WTC11 (cell line): ENCODE data around the gene CENPA. TPM values are rescaled to one million over a fixed set of nuclear protein-coding genes. Genes with fewer than 3 reads are reported as not detected.

ENCODE experiments used
- ATAC-seq: fragments of 200-7000 bp; cut with Tn5 transposase; 2 replicates; pipeline ENCODE4 v1.10.0; 2021; ENCODE audit warnings: mild to moderate bottlenecking, moderate library complexity
- CTCF ChIA-PET: fragments of 300-600 bp; sonication (Branson Sonifier 250); formaldehyde crosslinking; loops from one replicate; lab custom pipeline; 2021; ENCODE audit warnings: antibody characterized with exemption; lab: Charles Lee
- POLR2A ChIA-PET: fragments of 350-600 bp; sonication (Branson Sonifier 250); formaldehyde crosslinking; loops from one replicate; lab custom pipeline; 2021; ENCODE audit warnings: antibody characterized with exemption; lab: Charles Lee
- DNase-seq: peaks from one replicate; pipeline ENCODE4 v3.0.0; 2021; ENCODE audit warnings: low spot score
- H3K27ac Mint-ChIP-seq: 2 replicates; pipeline ENCODE4 v1.8.0; 2021; ENCODE audit warnings: mixed read lengths
- H3K27me3 Mint-ChIP-seq: 2 replicates; pipeline ENCODE4 v1.8.0; 2021; ENCODE audit warnings: low read depth, mild to moderate bottlenecking, moderate library complexity, mixed read lengths
- H3K36me3 Mint-ChIP-seq: 2 replicates; pipeline ENCODE4 v1.8.0; 2021; ENCODE audit warnings: mixed read lengths
- H3K4me1 Mint-ChIP-seq: 2 replicates; pipeline ENCODE4 v1.8.0; 2022; ENCODE audit warnings: mixed read lengths
- H3K4me3 Mint-ChIP-seq: 2 replicates; pipeline ENCODE4 v1.8.0; 2021; ENCODE audit warnings: mild to moderate bottlenecking, moderate library complexity, mixed read lengths
- H3K9me3 Mint-ChIP-seq: 2 replicates; pipeline ENCODE4 v1.8.0; 2021; ENCODE audit warnings: mixed read lengths
- AFF4 ChIP-seq: sonication (generic); formaldehyde crosslinking; IDR thresholded peaks from 2 replicates; pipeline ENCODE4 v1.8.1; 2023; ENCODE audit warnings: mild to moderate bottlenecking, missing genetic modification reagents, borderline replicate concordance
- ATF1 ChIP-seq: sonication (generic); formaldehyde crosslinking; IDR thresholded peaks from 2 replicates; pipeline ENCODE4 v1.8.1; 2023; ENCODE audit warnings: mild to moderate bottlenecking, moderate library complexity, missing genetic modification reagents
- ATF2 ChIP-seq: sonication (generic); formaldehyde crosslinking; IDR thresholded peaks from 2 replicates; pipeline ENCODE4 v1.8.1; 2022; ENCODE audit warnings: low read depth, missing genetic modification reagents, borderline replicate concordance
- CBFB ChIP-seq: sonication (generic); formaldehyde crosslinking; IDR thresholded peaks from 2 replicates; pipeline ENCODE4 v1.8.1; 2022; ENCODE audit warnings: mild to moderate bottlenecking, low read depth, missing genetic modification reagents
- FOXK1 ChIP-seq: sonication (generic); formaldehyde crosslinking; IDR thresholded peaks from 2 replicates; pipeline ENCODE4 v1.8.0; 2022; ENCODE audit warnings: mild to moderate bottlenecking, moderate library complexity, missing genetic modification reagents
- IRF2 ChIP-seq: sonication (generic); formaldehyde crosslinking; IDR thresholded peaks from 2 replicates; pipeline ENCODE4 v1.8.0; 2022; ENCODE audit warnings: low read depth, missing genetic modification reagents, borderline replicate concordance
- NFE2L1 ChIP-seq: sonication (generic); formaldehyde crosslinking; IDR thresholded peaks from 2 replicates; pipeline ENCODE4 v1.8.1; 2023; ENCODE audit warnings: missing genetic modification reagents
- NFYB ChIP-seq: sonication (generic); formaldehyde crosslinking; conservative IDR thresholded peaks from 2 replicates; pipeline ENCODE4 v1.8.0; 2022; ENCODE audit warnings: low read depth, missing genetic modification reagents
- NR3C1 ChIP-seq: sonication (generic); formaldehyde crosslinking; conservative IDR thresholded peaks from 2 replicates; pipeline ENCODE4 v1.8.1; 2023; ENCODE audit warnings: low read depth, mild to moderate bottlenecking, missing genetic modification reagents
- OVOL2 ChIP-seq: fragments of 250-450 bp; sonication (Bioruptor Pico); IDR thresholded peaks from 2 replicates; pipeline ENCODE4 v1.9.0; 2021; ENCODE audit warnings: mild to moderate bottlenecking, borderline replicate concordance
- RORB ChIP-seq: fragments of 250-450 bp; sonication (Bioruptor Pico); IDR thresholded peaks from 2 replicates; pipeline ENCODE4 v1.9.0; 2021; ENCODE audit warnings: mild to moderate bottlenecking
- SOX15 ChIP-seq: fragments of 250-450 bp; sonication (Bioruptor Pico); IDR thresholded peaks from 2 replicates; pipeline ENCODE4 v1.9.0; 2021; ENCODE audit warnings: mild to moderate bottlenecking
- TCF7 ChIP-seq: sonication (generic); formaldehyde crosslinking; IDR thresholded peaks from 2 replicates; pipeline ENCODE4 v1.8.0; 2022; ENCODE audit warnings: mild to moderate bottlenecking, low read depth, missing genetic modification reagents, moderate library complexity
- ZNF317 ChIP-seq: sonication (generic); formaldehyde crosslinking; IDR thresholded peaks from 2 replicates; pipeline ENCODE4 v1.8.1; 2023; ENCODE audit warnings: low read depth, mild to moderate bottlenecking, moderate library complexity, missing genetic modification reagents, borderline replicate concordance
- ZNF671 ChIP-seq: fragments of 250-450 bp; sonication (Bioruptor Pico); IDR thresholded peaks from 2 replicates; pipeline ENCODE4 v1.8.0; 2021; ENCODE audit warnings: mild to moderate bottlenecking
- total RNA-seq: library from RNA; stranded (reverse); gene quantifications from 3 replicates; pipeline ENCODE4 v1.2.3, GENCODE V29; 2021
- TF ChIP-seq, protein P1 (sequence below): fragments of 250-450 bp; sonication (Bioruptor Pico); conservative IDR thresholded peaks from 2 replicates; pipeline ENCODE4 v1.9.0; 2021; ENCODE audit warnings: mild to moderate bottlenecking
- TF ChIP-seq, protein P2 (sequence below): sonication (generic); formaldehyde crosslinking; IDR thresholded peaks from 2 replicates; pipeline ENCODE4 v1.8.0; 2022; ENCODE audit warnings: mild to moderate bottlenecking, missing genetic modification reagents

Gene CENPA
- total RNA-seq, 1 experiment from 2014 or later: 45.6 TPM

GRCh38 chr2:26739514-26739913 is 46.3 kb upstream of the CENPA start:
- TF ChIP-seq IRF2 (CRISPR knock-in tag) (no peak), ZNF317 (CRISPR knock-in tag) (no peak), NFYB (CRISPR knock-in tag) (no peak), ZNF671 (CRISPR knock-in tag) (no peak), ATF2 (CRISPR knock-in tag) (no peak), AFF4 (CRISPR knock-in tag) (no peak), FOXK1 (no peak), OVOL2 (CRISPR knock-in tag) (no peak), NFE2L1 (CRISPR knock-in tag) (no peak), CBFB (CRISPR knock-in tag) (no peak), NR3C1 (no peak), ATF1 (CRISPR knock-in tag) (no peak)
- TF ChIP-seq, protein P1, sequence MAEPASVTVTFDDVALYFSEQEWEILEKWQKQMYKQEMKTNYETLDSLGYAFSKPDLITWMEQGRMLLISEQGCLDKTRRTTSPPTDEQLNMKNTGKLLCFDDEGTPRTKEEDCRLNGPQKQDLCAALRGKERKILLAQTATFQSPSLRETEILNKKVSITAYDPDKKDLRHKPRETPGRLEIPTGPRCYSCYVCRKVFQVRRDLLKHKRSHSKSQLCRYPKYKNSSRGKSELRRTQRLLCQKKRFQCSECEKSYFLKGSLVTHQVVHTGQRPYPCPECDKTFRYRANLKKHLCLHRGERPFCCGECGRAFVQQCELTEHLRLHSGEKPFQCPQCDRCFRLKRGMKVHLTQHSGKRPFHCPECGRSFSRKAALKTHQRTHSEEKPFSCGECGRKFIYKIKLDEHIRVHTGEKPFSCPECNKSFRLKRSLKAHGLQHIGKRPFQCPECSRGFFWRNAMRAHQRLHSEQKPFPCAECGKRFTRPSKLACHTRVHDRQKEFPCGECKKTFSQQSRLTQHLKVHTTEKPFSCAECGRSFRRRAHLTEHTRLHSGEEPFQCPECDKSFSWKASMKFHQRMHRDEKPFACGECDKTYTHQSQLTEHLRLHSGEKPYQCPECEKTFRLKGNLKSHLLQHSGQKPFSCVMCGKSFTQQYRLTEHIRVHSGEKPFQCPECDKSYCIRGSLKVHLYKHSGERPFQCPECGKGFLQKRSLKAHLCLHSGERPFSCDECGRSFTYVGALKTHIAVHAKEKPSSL: no peak
- TF ChIP-seq, protein P2, sequence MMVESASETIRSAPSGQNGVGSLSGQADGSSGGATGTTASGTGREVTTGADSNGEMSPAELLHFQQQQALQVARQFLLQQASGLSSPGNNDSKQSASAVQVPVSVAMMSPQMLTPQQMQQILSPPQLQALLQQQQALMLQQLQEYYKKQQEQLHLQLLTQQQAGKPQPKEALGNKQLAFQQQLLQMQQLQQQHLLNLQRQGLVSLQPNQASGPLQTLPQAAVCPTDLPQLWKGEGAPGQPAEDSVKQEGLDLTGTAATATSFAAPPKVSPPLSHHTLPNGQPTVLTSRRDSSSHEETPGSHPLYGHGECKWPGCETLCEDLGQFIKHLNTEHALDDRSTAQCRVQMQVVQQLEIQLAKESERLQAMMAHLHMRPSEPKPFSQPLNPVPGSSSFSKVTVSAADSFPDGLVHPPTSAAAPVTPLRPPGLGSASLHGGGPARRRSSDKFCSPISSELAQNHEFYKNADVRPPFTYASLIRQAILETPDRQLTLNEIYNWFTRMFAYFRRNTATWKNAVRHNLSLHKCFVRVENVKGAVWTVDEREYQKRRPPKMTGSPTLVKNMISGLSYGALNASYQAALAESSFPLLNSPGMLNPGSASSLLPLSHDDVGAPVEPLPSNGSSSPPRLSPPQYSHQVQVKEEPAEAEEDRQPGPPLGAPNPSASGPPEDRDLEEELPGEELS: no peak
- TF ChIP-seq, all 79 proteins: peak for 0
- H3K4me3 Mint-ChIP-seq: no peak overlapping the region
- no peak for ATAC-seq
- no peaks in the 10 kb centered on the region for H3K9me3 Mint-ChIP-seq
- H3K4me1 Mint-ChIP-seq: no peaks in the 10 kb centered on the region
- H3K36me3 Mint-ChIP-seq: no peaks in the 10 kb centered on the region
- no peak for DNase-seq
- H3K27ac Mint-ChIP-seq: no peak overlapping the region
- H3K27me3 Mint-ChIP-seq: no peaks in the 10 kb centered on the region
- ChIA-PET POLR2A (no interaction called here), CTCF (interaction anchor here (1.0 to 2.4 kb wide), 5 partner anchors 8 to 133 kb away, joined by 3 to 10 read pairs (median 5); no protein-coding TSS in a partner anchor)

DNA sequence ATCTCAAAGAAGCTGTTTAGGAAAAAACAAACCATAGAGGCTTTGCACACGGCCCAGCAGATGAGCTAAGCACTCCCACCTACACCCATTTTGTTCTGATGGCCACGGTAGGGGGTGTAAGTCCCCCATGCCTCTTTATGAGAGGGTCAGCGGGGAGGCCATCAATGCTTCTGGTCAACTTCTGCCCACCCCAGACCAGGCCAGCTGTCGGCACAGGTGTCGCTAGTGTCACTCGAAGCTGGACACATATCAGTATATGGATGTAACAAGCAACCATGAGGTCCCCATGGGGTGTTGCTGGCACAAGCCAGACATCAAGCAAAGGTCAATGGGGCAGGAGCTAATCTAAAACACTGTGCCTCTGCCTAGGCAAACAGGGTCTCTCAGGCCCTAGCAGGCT is 45.5 kb upstream of the CENPA start:
- Mint-ChIP-seq H3K9me3 (no peaks in the 10 kb centered on the region), H3K4me1 (no peaks in the 10 kb centered on the region), H3K27me3 (no peaks in the 10 kb centered on the region), H3K27ac (no peak overlapping the region), H3K4me3 (no peak overlapping the region), H3K36me3 (no peaks in the 10 kb centered on the region)
- ATAC-seq: no peak
- no peak for DNase-seq
- POLR2A ChIA-PET: no interaction called here
- CTCF ChIA-PET: interaction anchor here (1.0 to 2.4 kb wide), 8 partner anchors 9 to 221 kb away, joined by 3 to 10 read pairs (median 3); no protein-coding TSS in a partner anchor
- TF ChIP-seq RORB (CRISPR knock-in tag) (no peak), IRF2 (CRISPR knock-in tag) (no peak), TCF7 (CRISPR knock-in tag) (no peak), SOX15 (CRISPR knock-in tag) (no peak)
